GM19025 (cell line): ENCODE measurements around the gene CCDC152.
"Not testable (repeated sequence)": the region's sequence is repeated elsewhere in the genome, so short reads cannot be mapped to it uniquely, and the experiment has no call there.

Experiments used
- ATAC-seq: cut with Tn5 transposase; IDR thresholded peaks from one replicate; pipeline ENCODE4 v1.9.1; 2021; ENCODE audit warnings: mild to moderate bottlenecking, low read depth, moderate library complexity; ENCODE audit not compliant: unreplicated experiment

CCDC152 gene

GRCh38 chr5:42811591-42812446, 55.2 kb downstream of the CCDC152 start, which contains the start of gene SELENOP:
TSS of gene SELENOP (minus strand) at chr5:42811892. CDS start at chr5:42808353, 3,539 bp downstream.
- no peak for ATAC-seq

- ATAC-seq: no peak
These were observed 56.0 kb downstream of the CCDC152 start for GRCh38 chr5:42812620-42813019.

- ATAC-seq: no peak
These were observed 56.9 kb downstream of the CCDC152 start for GRCh38 chr5:42813533-42813932.

GRCh38 chr5:42816546-42816945, 59.9 kb downstream of the CCDC152 start:
- ATAC-seq: not testable (repeated sequence)

GRCh38 chr5:42819745-42820144, 63.1 kb downstream of the CCDC152 start:
- ATAC-seq: no peak

- no peak for ATAC-seq
These were observed 65.9 kb downstream of the CCDC152 start for GRCh38 chr5:42822548-42822947.

GRCh38 chr5:42824347-42824976, 67.8 kb downstream of the CCDC152 start:
- no peak for ATAC-seq

- no peak for ATAC-seq
These were observed 69.0 kb downstream of the CCDC152 start for GRCh38 chr5:42825422-42826148.

GRCh38 chr5:42826757-42827515, 70.3 kb downstream of the CCDC152 start:
- no peak for ATAC-seq

GRCh38 chr5:42828671-42829070, 72.1 kb downstream of the CCDC152 start:
- ATAC-seq: no peak

GRCh38 chr5:42830924-42831323, 74.3 kb downstream of the CCDC152 start:
- ATAC-seq: no peak

- no peak for ATAC-seq
These were observed 75.4 kb downstream of the CCDC152 start for GRCh38 chr5:42832060-42832459.

- ATAC-seq: no peak
These were observed 79.6 kb downstream of the CCDC152 start for GRCh38 chr5:42836070-42836769.

GRCh38 chr5:42837601-42838000, 81.0 kb downstream of the CCDC152 start:
- ATAC-seq: no peak

- no peak for ATAC-seq
These were observed 82.6 kb downstream of the CCDC152 start for GRCh38 chr5:42839196-42839595.

- ATAC-seq: no peak
These were observed 83.7 kb downstream of the CCDC152 start for GRCh38 chr5:42840269-42840668.

GRCh38 chr5:42840842-42841567, 84.4 kb downstream of the CCDC152 start:
- ATAC-seq: no peak

GRCh38 chr5:42842921-42843641, 86.5 kb downstream of the CCDC152 start:
- no peak for ATAC-seq
